GM23248 (cell line): ENCODE results near the gene PRR36. TPM values are rescaled to one million over a fixed set of nuclear protein-coding genes. Genes with fewer than 3 reads are reported as not detected.

Experiments
- DNase-seq: peaks from one replicate; pipeline ENCODE4 v3.0.0-alpha.2; 2015
- H2AFZ ChIP-seq: fragments of 200-600 bp; sonication (generic); 2 replicates; pipeline ENCODE4 v1.6.1; 2016; ENCODE audit warnings: antibody characterized with exemption
- H3F3A ChIP-seq: fragments of 200-600 bp; sonication (generic); 2 replicates; pipeline ENCODE4 v1.6.1; 2016; ENCODE audit warnings: mild to moderate bottlenecking, antibody characterized with exemption, mixed run types; ENCODE audit not compliant: insufficient read depth
- H3K27ac ChIP-seq: fragments of 200-600 bp; sonication (generic); 2 replicates; pipeline ENCODE4 v1.5.1; 2016; ENCODE audit warnings: mild to moderate bottlenecking
- H3K27me3 ChIP-seq: fragments of 200-600 bp; sonication (generic); replicated peaks from 2 replicates; pipeline ENCODE4 v1.6.1; 2016; ENCODE audit warnings: mild to moderate bottlenecking; ENCODE audit not compliant: insufficient read depth
- H3K36me3 ChIP-seq: fragments of 200-600 bp; sonication (generic); 2 replicates; pipeline ENCODE4 v1.6.1; 2016; ENCODE audit warnings: low read depth, mild to moderate bottlenecking
- H3K4me1 ChIP-seq: fragments of 200-600 bp; sonication (generic); 2 replicates; pipeline ENCODE4 v1.6.1; 2016; ENCODE audit warnings: mild to moderate bottlenecking; ENCODE audit not compliant: insufficient read depth
- H3K4me2 ChIP-seq: fragments of 200-600 bp; sonication (generic); one replicate; pipeline ENCODE4 v1.6.1; 2016; ENCODE audit warnings: mild to moderate bottlenecking; ENCODE audit not compliant: unreplicated experiment
- H3K4me3 ChIP-seq: fragments of 200-600 bp; sonication (generic); 2 replicates; pipeline ENCODE4 v1.5.1; 2016; ENCODE audit warnings: mild to moderate bottlenecking
- H3K79me2 ChIP-seq: fragments of 200-600 bp; sonication (generic); 2 replicates; pipeline ENCODE4 v1.6.1; 2016; ENCODE audit warnings: mild to moderate bottlenecking; ENCODE audit not compliant: insufficient read depth
- H3K9ac ChIP-seq: fragments of 200-600 bp; sonication (generic); 2 replicates; pipeline ENCODE4 v1.6.1; 2016; ENCODE audit warnings: mild to moderate bottlenecking
- H3K9me2 ChIP-seq: fragments of 200-600 bp; sonication (generic); 2 replicates; pipeline ENCODE4 v1.6.1; 2016; ENCODE audit warnings: mixed run types, mild to moderate bottlenecking, moderate library complexity; ENCODE audit not compliant: insufficient read depth
- H3K9me3 ChIP-seq: fragments of 200-600 bp; sonication (generic); one replicate; pipeline ENCODE4 v1.6.1; 2017; ENCODE audit warnings: low read depth
- H4K20me1 ChIP-seq: fragments of 200-600 bp; sonication (generic); 2 replicates; pipeline ENCODE4 v1.6.0; 2016; ENCODE audit not compliant: insufficient read depth
- EZH2 ChIP-seq: fragments of 200-600 bp; sonication (generic); IDR thresholded peaks from 2 replicates; pipeline ENCODE4 v1.6.1; 2018; ENCODE audit warnings: antibody characterized with exemption, mild to moderate bottlenecking; ENCODE audit not compliant: insufficient read depth, poor library complexity, severe bottlenecking
- EZH2phosphoT487 ChIP-seq: fragments of 200-600 bp; sonication (generic); IDR thresholded peaks from 2 replicates; pipeline ENCODE4 v1.6.1; 2018; ENCODE audit warnings: antibody characterized with exemption, moderate library complexity, mild to moderate bottlenecking, low read depth; ENCODE audit not compliant: insufficient read depth
- WGBS, 2 experiments: methylation state at CpG; one replicate each; pipeline ENCODE4 v1.1.6; 2015 to 2017; ENCODE audit warnings: low lambda C conversion rate in 2 of 2, low coverage in 1 of 2; ENCODE audit errors: missing lambda C conversion rate in 2 of 2; 5-methylcytosine and 5-hydroxymethylcytosine counted together
- in situ Hi-C: fragments of 300-500 bp; cut with MboI; formaldehyde crosslinking; loops from 2 replicates; pipeline ENCODE4 v1.15.0; 2020
- polyA plus RNA-seq: library from polyadenylated mRNA; unstranded; fragments of >200 nt; fragmentation: Nextera tagmentation; extraction: Ambion mirVana; gene quantifications from 2 replicates; pipeline ENCODE4 v1.2.1, GENCODE V29; 2016
- total RNA-seq: library from RNA; depleted of rRNA; stranded (reverse); fragments of >200 nt; shearing (Covaris generic); gene quantifications from 2 replicates; pipeline ENCODE4 v1.2.3, GENCODE V29; 2014

PRR36 gene
- total and polyA plus RNA-seq, 2 experiments from 2014 or later = not detected

DNA sequence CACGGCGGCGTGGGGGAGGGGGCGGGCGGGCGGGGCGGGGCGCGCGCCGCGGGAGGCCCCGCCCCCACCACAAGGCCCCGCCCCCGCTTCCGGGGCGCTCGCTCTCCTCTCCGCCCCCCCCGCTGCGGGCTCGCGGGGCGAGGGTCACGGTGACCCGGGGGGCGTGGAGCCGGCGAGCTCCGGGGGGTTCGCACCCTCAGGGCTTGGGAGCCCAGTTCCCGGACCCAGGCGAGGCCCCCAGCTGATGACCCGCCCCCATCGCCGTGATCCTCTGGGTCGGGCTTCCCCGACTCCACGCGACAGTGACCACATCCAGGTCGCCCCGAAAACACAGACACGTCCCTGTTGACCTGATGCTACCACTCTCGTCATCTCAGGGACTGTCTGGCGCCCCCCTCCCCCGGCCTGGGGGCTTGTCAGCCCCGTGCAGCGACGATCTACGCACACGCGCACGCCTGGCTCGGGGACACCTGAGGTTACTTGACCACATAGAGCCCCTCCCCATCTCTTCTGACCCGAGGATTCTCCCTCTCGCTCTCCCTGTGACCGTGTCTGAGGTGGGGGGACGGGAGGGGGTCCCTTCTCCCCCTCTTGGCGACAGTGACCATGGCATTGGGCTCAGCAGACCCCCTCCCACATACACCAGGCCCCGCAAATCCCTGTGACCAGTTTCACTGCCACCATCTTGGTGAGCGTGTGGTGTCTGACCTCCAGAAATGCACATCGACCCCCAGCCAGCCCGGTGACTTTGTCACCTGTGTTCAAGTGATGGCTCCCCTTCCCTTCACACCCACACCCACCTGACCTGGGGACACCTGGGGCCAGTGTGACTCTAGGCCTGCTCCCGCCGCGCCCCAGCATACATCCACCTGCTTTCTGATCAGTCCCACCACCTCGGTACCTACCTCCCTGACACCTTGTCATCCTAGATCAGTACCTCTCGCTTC lies 30.2 kb upstream of the PRR36 start:
- Histone ChIP-seq H3K4me1 (peaks cover 10% of the 10 kb centered on the region), H3K36me3 (no peaks in the 10 kb centered on the region), H3K9me2 (no peaks in the 10 kb centered on the region), H3F3A (no peaks in the 10 kb centered on the region), H3K27me3 (no peaks in the 10 kb centered on the region), H4K20me1 (no peaks in the 10 kb centered on the region; the same call in 1 of the 2 replicates), H3K79me2 (peaks cover 56% of the 10 kb centered on the region), H3K4me3 (peak overlapping the region; percentile 83), H3K4me2 (peak overlapping the region; percentile 90), H3K9me3 (no peaks in the 10 kb centered on the region), H3K9ac (peak overlapping the region; percentile 89), H2AFZ (no peak overlapping the region), H3K27ac (peak overlapping the region; percentile 42; the same call in 1 of the 2 replicates)
- no peak for DNase-seq
- 11 to 19% methylated on average over 33 to 61 of the region's 68 CpGs for WGBS, 2 experiments
- in situ Hi-C loops = no loop called here
- no peak for TF ChIP-seq EZH2phosphoT487
- no peak for TF ChIP-seq EZH2

DNA sequence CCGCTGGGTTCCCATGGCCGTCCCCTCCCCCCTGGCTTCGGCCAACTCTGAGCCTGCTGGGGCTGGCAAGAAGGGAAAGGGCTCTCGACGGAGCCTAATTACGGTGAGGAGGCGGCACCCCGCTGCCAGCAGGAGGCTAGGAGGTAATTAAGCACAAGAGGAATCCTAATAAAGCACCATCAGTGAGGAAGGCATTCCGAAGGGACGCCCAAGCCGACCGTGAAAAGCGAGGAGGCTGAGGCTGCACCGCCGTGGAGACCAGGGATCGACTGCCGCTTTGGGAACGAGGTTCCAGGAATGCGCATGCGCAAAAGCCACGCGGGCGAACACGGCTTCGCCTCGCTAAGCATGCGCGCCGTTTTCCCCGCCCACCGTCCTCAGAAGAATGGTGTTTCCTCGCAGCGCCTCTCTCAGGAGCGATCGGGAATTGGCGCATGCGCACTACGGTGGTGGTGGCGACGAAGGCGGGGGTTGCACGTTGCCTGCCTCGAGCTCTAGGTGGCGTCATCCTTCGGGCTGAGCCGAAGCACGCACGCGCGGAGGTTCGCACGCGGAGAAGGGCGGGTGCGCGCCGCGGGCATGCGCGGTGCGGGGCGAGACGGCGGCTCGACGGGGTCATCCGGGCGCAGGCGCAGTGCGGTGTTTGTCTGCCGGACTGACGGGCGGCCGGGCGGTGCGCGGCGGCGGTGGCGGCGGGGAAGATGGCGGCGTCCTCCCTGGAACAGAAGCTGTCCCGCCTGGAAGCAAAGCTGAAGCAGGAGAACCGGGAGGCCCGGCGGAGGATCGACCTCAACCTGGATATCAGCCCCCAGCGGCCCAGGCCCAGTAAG lies 29.3 kb upstream of the PRR36 start, which contains the start of gene MAP2K7:
Gene MAP2K7, plus strand, starts transcription at position 634 of the 830 bp plus-strand sequence. Its CDS starts 68 bp downstream, at position 702.
- DNase-seq = peak; percentile 100
- Histone ChIP-seq H3K4me1 (peaks cover 10% of the 10 kb centered on the region), H4K20me1 (no peaks in the 10 kb centered on the region; the same call in 1 of the 2 replicates), H3K4me2 (peak within 1 kb of the TSS; percentile 98), H3K9me3 (no peaks in the 10 kb centered on the region), H3F3A (no peaks in the 10 kb centered on the region), H3K9me2 (no peaks in the 10 kb centered on the region), H3K27me3 (no peaks in the 10 kb centered on the region), H3K27ac (peak within 1 kb of the TSS; percentile 71), H3K4me3 (peak within 1 kb of the TSS; percentile 89), H3K36me3 (no peaks in the 10 kb centered on the region), H2AFZ (peak within 1 kb of the TSS; percentile 82), H3K79me2 (peaks cover 52% of the 10 kb centered on the region), H3K9ac (peak within 1 kb of the TSS; percentile 89)
- WGBS, 2 experiments = 1% methylated on average over 60 to 79 of the region's 89 CpGs
- TF ChIP-seq EZH2phosphoT487 (no peak), EZH2 (no peak)
- in situ Hi-C loops = no loop called here

DNA sequence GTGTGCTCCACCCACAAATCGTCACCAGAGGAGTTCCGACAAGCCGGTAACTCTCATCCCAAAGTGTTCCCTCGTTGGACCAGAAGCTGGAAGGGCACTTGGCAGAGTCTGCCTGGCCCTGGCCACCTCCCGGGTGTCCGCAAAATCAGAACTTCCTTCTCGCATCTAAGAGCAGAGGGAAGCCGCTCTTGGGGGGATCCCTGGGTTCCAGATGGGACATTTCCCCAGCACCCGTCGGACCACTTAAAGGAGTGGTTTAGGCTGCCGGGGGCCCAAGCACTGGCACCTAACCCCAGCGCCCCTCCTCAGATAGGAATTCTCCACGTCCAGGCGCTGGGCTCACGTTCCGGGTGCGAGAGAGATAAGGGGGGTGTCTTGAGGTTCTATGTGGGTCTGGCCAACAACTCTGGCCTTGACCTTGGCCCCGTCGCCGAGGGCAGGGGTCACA lies 28.6 kb upstream of the PRR36 start:
- H3K4me3 ChIP-seq = peak overlapping the region; percentile 89
- in situ Hi-C loops = no loop called here
- H3K27me3 ChIP-seq = no peaks in the 10 kb centered on the region
- peak overlapping the region; percentile 82 for H2AFZ ChIP-seq
- H3K27ac ChIP-seq = peak overlapping the region; percentile 71
- no peak for TF ChIP-seq EZH2phosphoT487
- H4K20me1 ChIP-seq = no peaks in the 10 kb centered on the region; the same call in 1 of the 2 replicates
- no peaks in the 10 kb centered on the region for H3K9me3 ChIP-seq
- peak; percentile 56 for DNase-seq
- H3K4me1 ChIP-seq = peaks cover 10% of the 10 kb centered on the region
- peaks cover 46% of the 10 kb centered on the region for H3K79me2 ChIP-seq
- H3K9me2 ChIP-seq = no peaks in the 10 kb centered on the region
- WGBS, 2 experiments = 6 to 8% methylated on average over 20 of the region's 20 CpGs
- no peaks in the 10 kb centered on the region for H3F3A ChIP-seq
- peak overlapping the region; percentile 85 for H3K9ac ChIP-seq
- H3K36me3 ChIP-seq = no peaks in the 10 kb centered on the region
- H3K4me2 ChIP-seq = peak overlapping the region; percentile 98

DNA sequence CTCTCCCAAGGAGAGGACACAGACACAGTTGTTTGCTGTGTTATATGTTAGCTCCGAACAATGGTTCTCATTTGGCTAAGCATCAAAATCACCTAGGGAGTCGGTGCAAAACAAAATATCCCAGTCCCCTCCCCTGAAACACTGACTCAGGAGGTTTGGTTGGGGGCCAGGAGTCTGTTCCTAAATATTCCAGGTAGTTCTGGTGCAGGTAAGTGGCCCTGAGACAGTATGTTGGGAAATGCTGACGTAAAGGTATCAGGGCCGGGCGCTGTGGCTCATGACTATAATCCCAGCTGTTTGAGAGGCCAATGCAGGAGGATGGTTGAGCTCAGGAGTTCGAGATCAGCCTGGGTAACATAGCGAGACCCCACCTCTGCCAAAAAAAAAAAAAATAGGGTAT lies 27.1 kb upstream of the PRR36 start:
- no peak for DNase-seq
- WGBS, 2 experiments = 94% methylated on average over 7 of the region's 7 CpGs
- Histone ChIP-seq H3K36me3 (no peaks in the 10 kb centered on the region), H3K4me3 (no peak overlapping the region), H3K9ac (no peak overlapping the region), H3K27me3 (no peaks in the 10 kb centered on the region), H3K27ac (no peak overlapping the region), H4K20me1 (no peaks in the 10 kb centered on the region), H3F3A (no peaks in the 10 kb centered on the region), H3K9me2 (no peaks in the 10 kb centered on the region), H3K79me2 (peaks cover 31% of the 10 kb centered on the region), H3K4me2 (no peak overlapping the region), H2AFZ (no peak overlapping the region), H3K9me3 (no peaks in the 10 kb centered on the region), H3K4me1 (peaks cover 10% of the 10 kb centered on the region)
- no peak for TF ChIP-seq EZH2phosphoT487
- no peak for TF ChIP-seq EZH2
- in situ Hi-C loops = no loop called here
